Progenitor cell of endocrine pancreas (in vitro differentiated cells): ENCODE results near the gene TMEM52. TPM values are rescaled to one million over a fixed set of nuclear protein-coding genes. Genes with fewer than 3 reads are reported as not detected.
A peak's percentile ranks its signal among the peaks of the same experiment; 100 is the strongest.

ENCODE experiments used
- DNase-seq: peaks from one replicate; pipeline ENCODE4 v3.0.0; 2021; ENCODE audit warnings: low spot score; ENCODE audit not compliant: unreplicated experiment
- H3K27ac Mint-ChIP-seq: 2 replicates; pipeline ENCODE4 v1.8.0; 2021; ENCODE audit warnings: mild to moderate bottlenecking, moderate library complexity, mixed read lengths
- H3K27me3 Mint-ChIP-seq: 2 replicates; pipeline ENCODE4 v1.8.0; 2021; ENCODE audit warnings: mixed read lengths
- H3K36me3 Mint-ChIP-seq: 2 replicates; pipeline ENCODE4 v1.8.0; 2022; ENCODE audit warnings: mixed read lengths; ENCODE audit not compliant: insufficient read depth
- H3K4me1 Mint-ChIP-seq: 2 replicates; pipeline ENCODE4 v1.8.0; 2021; ENCODE audit warnings: low read depth, mixed read lengths
- H3K4me3 Mint-ChIP-seq: 2 replicates; pipeline ENCODE4 v1.8.0; 2021; ENCODE audit warnings: low read depth, mild to moderate bottlenecking, moderate library complexity, mixed read lengths
- H3K9me3 Mint-ChIP-seq: 2 replicates; pipeline ENCODE4 v1.8.0; 2021; ENCODE audit warnings: low read depth, mixed read lengths
- CTCF ChIP-seq: fragments of 200-600 bp; sonication (generic); IDR thresholded peaks from one replicate; pipeline ENCODE4 v1.5.0; 2021; ENCODE audit warnings: antibody characterized with exemption, mild to moderate bottlenecking; ENCODE audit not compliant: unreplicated experiment
- total RNA-seq: library from RNA; stranded (reverse); gene quantifications from 2 replicates; pipeline ENCODE4 v1.2.1, GENCODE V29; 2021

The TMEM52 gene
- total RNA-seq, 1 donor from 2014 or later = 1.9 TPM

GRCh38 chr1:1964811-1965210, 45.7 kb upstream of the TMEM52 start:
- H3K27ac Mint-ChIP-seq = no peak overlapping the region
- peaks cover 29% of the 10 kb centered on the region for H3K27me3 Mint-ChIP-seq

GRCh38 chr1:1963570-1963969, 44.5 kb upstream of the TMEM52 start:
- no peak for TF ChIP-seq CTCF
- no peak overlapping the region for H3K4me3 Mint-ChIP-seq
- DNase-seq = no peak
- H3K9me3 Mint-ChIP-seq = no peaks in the 10 kb centered on the region
- H3K36me3 Mint-ChIP-seq = no peaks in the 10 kb centered on the region
- peaks cover 1% of the 10 kb centered on the region for H3K4me1 Mint-ChIP-seq
- H3K27me3 Mint-ChIP-seq = peaks cover 31% of the 10 kb centered on the region
- no peak overlapping the region for H3K27ac Mint-ChIP-seq

More at GRCh38 chr1:1964811-1965210, 45.7 kb upstream of the TMEM52 start:
- no peak overlapping the region for H3K4me3 Mint-ChIP-seq
- peaks cover 1% of the 10 kb centered on the region for H3K4me1 Mint-ChIP-seq
- no peaks in the 10 kb centered on the region for H3K36me3 Mint-ChIP-seq
- no peak for TF ChIP-seq CTCF
- no peaks in the 10 kb centered on the region for H3K9me3 Mint-ChIP-seq
- DNase-seq = no peak

- H3K36me3 Mint-ChIP-seq = no peaks in the 10 kb centered on the region
- no peak for TF ChIP-seq CTCF
- no peak overlapping the region for H3K27ac Mint-ChIP-seq
Measured at GRCh38 chr1:1962752-1963151, 43.7 kb upstream of the TMEM52 start.

GRCh38 chr1:1960480-1961196, 41.6 kb upstream of the TMEM52 start:
- H3K36me3 Mint-ChIP-seq = no peaks in the 10 kb centered on the region
- H3K4me3 Mint-ChIP-seq = no peak overlapping the region
- no peak for DNase-seq
- peaks cover 1% of the 10 kb centered on the region for H3K4me1 Mint-ChIP-seq
- no peak overlapping the region for H3K27ac Mint-ChIP-seq
- no peaks in the 10 kb centered on the region for H3K9me3 Mint-ChIP-seq
- H3K27me3 Mint-ChIP-seq = peaks cover 28% of the 10 kb centered on the region
- TF ChIP-seq CTCF = no peak

More at GRCh38 chr1:1962752-1963151, 43.7 kb upstream of the TMEM52 start:
- Mint-ChIP-seq H3K27me3 (peaks cover 33% of the 10 kb centered on the region), H3K4me1 (peaks cover 1% of the 10 kb centered on the region), H3K9me3 (no peaks in the 10 kb centered on the region), H3K4me3 (no peak overlapping the region)
- no peak for DNase-seq

GRCh38 chr1:1959840-1960479, 40.9 kb upstream of the TMEM52 start:
- Mint-ChIP-seq H3K27ac (no peak overlapping the region), H3K9me3 (no peaks in the 10 kb centered on the region)
- peak; percentile 80 for DNase-seq

More at GRCh38 chr1:1959840-1960479, 40.9 kb upstream of the TMEM52 start:
- H3K4me1 Mint-ChIP-seq = peaks cover 1% of the 10 kb centered on the region
- peaks cover 29% of the 10 kb centered on the region for H3K27me3 Mint-ChIP-seq
- peak; percentile 91 for TF ChIP-seq CTCF
- no peaks in the 10 kb centered on the region for H3K36me3 Mint-ChIP-seq
- no peak overlapping the region for H3K4me3 Mint-ChIP-seq
